BE2C (cell line): ENCODE results near the gene MGMT.

Source experiments
- DNase-seq: peaks from one replicate; pipeline ENCODE4 v3.0.0-alpha.2; 2020
- H3K27me3 ChIP-seq: fragments of 250-450 bp; sonication (Bioruptor Pico); 2 replicates; pipeline ENCODE4 v1.5.1; 2020; ENCODE audit warnings: mild to moderate bottlenecking
- H3K36me3 ChIP-seq: fragments of 250-450 bp; sonication (Bioruptor Pico); 2 replicates; pipeline ENCODE4 v1.5.1; 2020; ENCODE audit warnings: mild to moderate bottlenecking
- H3K4me1 ChIP-seq: fragments of 250-450 bp; sonication (Bioruptor Pico); 2 replicates; pipeline ENCODE4 v1.5.1; 2020
- H3K4me3 ChIP-seq: 2 replicates; pipeline ENCODE4 v1.5.1; 2011; ENCODE audit warnings: low read depth, low read length
- H3K9me3 ChIP-seq: fragments of 250-450 bp; sonication (Bioruptor Pico); 2 replicates; pipeline ENCODE4 v1.5.1; 2020
- TF ChIP-seq, protein P1 (sequence below): IDR thresholded peaks from 2 replicates; pipeline ENCODE4 v1.5.1; 2012; ENCODE audit warnings: mild to moderate bottlenecking, low read depth, low read length

Gene MGMT

DNA sequence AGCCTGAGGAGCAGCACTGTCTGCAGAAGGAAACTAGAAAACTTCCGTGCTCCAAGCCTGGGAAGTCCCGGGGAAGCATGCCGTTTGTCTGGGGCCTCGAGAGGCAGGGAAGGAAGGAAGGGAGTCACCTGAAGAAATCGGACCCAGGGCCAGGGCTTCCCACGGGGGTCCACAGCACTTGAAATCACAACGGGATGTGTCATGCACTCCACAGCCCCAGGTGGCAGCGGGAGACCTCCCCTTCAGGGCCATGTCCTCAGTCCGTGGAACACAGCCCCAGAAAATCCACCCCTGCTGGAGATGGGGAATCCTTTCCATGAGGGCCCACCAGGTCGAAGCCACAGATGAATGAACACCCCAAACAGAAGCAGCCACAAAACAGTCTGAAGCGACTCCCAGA is 239.5 kb downstream of the MGMT start:
- Histone ChIP-seq H3K36me3 (no peaks in the 10 kb centered on the region), H3K9me3 (no peaks in the 10 kb centered on the region), H3K27me3 (no peaks in the 10 kb centered on the region), H3K4me1 (no peaks in the 10 kb centered on the region), H3K4me3 (no peak overlapping the region)
- DNase-seq = no peak
- TF ChIP-seq, protein P1, sequence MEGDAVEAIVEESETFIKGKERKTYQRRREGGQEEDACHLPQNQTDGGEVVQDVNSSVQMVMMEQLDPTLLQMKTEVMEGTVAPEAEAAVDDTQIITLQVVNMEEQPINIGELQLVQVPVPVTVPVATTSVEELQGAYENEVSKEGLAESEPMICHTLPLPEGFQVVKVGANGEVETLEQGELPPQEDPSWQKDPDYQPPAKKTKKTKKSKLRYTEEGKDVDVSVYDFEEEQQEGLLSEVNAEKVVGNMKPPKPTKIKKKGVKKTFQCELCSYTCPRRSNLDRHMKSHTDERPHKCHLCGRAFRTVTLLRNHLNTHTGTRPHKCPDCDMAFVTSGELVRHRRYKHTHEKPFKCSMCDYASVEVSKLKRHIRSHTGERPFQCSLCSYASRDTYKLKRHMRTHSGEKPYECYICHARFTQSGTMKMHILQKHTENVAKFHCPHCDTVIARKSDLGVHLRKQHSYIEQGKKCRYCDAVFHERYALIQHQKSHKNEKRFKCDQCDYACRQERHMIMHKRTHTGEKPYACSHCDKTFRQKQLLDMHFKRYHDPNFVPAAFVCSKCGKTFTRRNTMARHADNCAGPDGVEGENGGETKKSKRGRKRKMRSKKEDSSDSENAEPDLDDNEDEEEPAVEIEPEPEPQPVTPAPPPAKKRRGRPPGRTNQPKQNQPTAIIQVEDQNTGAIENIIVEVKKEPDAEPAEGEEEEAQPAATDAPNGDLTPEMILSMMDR = no peak

DNA sequence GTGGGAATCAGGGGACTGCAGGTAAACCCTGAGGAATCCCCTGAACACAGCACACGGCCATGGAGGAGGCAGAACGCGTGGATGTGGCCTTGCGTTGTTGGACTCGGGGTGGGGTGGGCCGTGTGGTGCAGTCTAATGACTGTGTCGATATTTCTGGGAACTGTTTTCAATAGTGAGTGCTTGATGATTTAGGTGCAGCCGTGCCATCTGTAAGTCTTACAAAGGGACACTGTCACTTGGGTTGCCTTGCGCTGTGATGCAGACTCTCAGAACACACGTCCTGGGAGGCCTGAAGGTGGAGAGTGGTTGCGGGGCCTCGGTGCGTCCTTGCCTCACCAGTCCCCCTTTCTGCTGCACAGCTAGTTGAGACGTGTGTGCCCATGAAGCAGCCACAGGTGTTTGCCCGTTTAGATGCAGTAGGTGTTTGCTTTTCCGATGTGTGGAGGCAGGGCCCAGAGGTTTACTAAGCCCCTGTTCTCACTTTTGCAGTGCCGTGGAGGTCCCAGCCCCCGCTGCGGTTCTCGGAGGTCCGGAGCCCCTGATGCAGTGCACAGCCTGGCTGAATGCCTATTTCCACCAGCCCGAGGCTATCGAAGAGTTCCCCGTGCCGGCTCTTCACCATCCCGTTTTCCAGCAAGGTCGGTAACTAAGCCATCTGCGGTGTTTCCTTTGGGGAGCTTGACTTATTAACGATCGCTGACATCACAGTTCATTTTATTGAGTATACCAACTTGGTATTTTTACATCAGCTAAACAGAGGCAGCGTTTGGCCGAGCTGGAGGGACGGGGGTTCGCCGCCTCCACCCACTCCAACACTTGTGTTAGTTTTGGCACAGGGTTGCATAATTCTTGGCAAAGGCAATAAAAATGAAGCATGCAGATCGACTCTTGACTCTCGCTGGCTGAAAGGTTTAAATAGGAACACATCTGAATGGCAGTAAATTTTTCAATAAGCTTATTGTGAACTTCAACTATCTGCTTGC is 240.7 kb downstream of the MGMT start:
- TF ChIP-seq, protein P1 = no peak
- DNase-seq = peak; percentile 34
- Histone ChIP-seq H3K4me3 (peak overlapping the region; percentile 4; the same call in 1 of the 2 replicates), H3K9me3 (no peaks in the 10 kb centered on the region), H3K27me3 (no peaks in the 10 kb centered on the region), H3K4me1 (no peaks in the 10 kb centered on the region), H3K36me3 (no peaks in the 10 kb centered on the region)

DNA sequence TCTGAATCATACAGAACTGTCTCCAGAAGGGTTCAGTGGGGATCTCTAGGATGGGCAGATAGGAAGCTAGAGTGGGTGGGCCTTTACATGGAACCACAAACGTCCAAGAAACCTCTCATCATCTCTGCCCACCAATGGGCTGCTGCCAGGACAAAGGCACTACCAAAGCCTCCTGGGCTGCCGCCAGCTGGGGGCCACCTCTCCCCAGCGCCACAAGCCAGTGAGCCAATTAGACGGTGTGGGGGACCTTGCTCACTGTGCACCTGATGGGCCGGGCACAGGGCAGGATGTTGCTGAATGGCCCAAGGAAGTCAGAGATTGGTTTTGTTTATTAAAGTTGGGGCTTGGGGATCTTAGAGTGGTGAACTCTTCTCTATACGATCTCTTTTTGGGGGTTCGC is 242.1 kb downstream of the MGMT start:
- Histone ChIP-seq H3K4me1 (no peaks in the 10 kb centered on the region), H3K27me3 (no peaks in the 10 kb centered on the region), H3K4me3 (no peak overlapping the region), H3K36me3 (no peaks in the 10 kb centered on the region), H3K9me3 (no peaks in the 10 kb centered on the region)
- DNase-seq = no peak
- TF ChIP-seq, protein P1 = no peak

DNA sequence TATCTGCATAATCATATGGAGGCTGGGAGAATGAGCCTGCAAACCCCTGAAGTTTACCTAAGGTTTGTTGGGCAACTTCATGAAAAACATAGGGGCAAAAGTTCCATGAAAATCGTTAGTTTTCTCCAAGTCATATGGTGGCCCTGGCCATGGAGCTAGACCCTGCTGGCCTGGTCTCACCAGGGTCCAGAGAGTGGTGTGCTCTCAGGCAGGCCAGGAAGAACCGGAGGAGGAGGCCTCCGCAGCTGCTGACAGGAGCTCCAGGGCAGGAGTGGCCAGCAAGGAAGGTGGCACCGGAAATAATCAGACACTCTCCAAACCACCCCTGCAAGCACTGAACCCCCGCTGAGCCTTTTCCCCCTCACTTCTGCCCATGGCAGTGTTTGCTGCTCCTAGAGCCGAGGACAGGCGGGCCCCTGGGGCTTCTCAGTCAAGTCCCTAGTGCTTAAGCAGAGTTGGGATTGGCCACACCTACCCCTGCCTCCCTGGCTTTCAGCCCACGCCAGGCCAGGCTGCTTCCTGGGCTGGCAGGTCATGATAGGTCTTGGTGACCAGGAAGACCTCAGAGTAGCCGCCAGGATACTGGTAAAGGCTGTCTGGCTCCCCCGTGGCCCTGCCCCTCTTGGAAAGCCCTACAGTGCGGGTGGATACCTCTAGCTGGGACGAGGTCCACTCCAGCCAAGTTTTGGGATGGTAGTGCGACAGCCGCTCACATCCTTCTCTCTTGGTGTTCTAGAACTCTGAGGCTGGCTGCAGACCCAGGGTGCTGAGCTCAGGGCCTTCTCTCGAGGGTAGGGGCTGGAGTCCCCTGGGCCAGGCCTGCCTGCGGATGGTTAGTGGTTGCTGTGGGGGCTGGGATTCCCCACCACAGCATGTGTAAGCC is 242.8 kb downstream of the MGMT start:
- no peak overlapping the region for H3K4me3 ChIP-seq
- TF ChIP-seq, protein P1 = no peak

DNA sequence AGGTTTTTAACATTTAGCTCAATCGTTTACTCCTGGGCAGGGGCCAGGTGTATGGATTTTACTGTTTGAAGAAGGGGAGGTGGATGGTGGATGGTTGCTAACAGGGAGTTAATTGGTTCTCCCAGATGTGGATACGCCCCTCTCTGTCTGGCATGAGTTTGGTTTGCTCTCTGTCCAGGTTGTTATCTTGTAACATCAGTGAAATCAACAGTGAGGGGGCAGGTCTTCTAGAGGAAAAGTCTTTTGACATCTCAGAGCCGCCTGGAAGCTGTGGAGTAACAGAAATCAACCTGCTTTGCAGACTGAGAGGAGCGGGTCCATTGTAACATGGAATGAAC is 243.4 kb downstream of the MGMT start:
- no peak for DNase-seq
- H3K36me3 ChIP-seq = no peaks in the 10 kb centered on the region
- no peaks in the 10 kb centered on the region for H3K9me3 ChIP-seq
- no peaks in the 10 kb centered on the region for H3K4me1 ChIP-seq
- no peak overlapping the region for H3K4me3 ChIP-seq
- H3K27me3 ChIP-seq = no peaks in the 10 kb centered on the region
- TF ChIP-seq, protein P1 = no peak

More for the DNA sequence above, 242.8 kb downstream of the MGMT start:
- Histone ChIP-seq H3K9me3 (no peaks in the 10 kb centered on the region), H3K36me3 (no peaks in the 10 kb centered on the region), H3K27me3 (no peaks in the 10 kb centered on the region), H3K4me1 (no peaks in the 10 kb centered on the region)
- no peak for DNase-seq
